Gastrocnemius medialis (tissue), 4 donors: ENCODE measurements around the gene PRCD.

ENCODE experiments used
- POLR2A ChIP-seq, 2 donors: fragments of 450-650 bp; IDR thresholded peaks; one replicate each; pipeline ENCODE4 v1.6.1; 2017; ENCODE audit warnings: antibody characterized with exemption in 2 of 2, mild to moderate bottlenecking in 2 of 2, moderate library complexity in 2 of 2
- TF ChIP-seq, protein P1 (sequence below), 5 experiments: fragments of 450-650 bp in 3 of 5; fragments of 200-600 bp in 2 of 5; sonication (generic) in 2 of 5; IDR thresholded peaks in 4 of 5; conservative IDR thresholded peaks in 1 of 5; 1 replicate in 4 of 5; 2 replicates in 1 of 5; pipeline ENCODE4 v1.5.1; 2016 to 2019; ENCODE audit warnings: antibody characterized with exemption in 5 of 5, mild to moderate bottlenecking in 3 of 5, moderate library complexity in 3 of 5

DNA sequence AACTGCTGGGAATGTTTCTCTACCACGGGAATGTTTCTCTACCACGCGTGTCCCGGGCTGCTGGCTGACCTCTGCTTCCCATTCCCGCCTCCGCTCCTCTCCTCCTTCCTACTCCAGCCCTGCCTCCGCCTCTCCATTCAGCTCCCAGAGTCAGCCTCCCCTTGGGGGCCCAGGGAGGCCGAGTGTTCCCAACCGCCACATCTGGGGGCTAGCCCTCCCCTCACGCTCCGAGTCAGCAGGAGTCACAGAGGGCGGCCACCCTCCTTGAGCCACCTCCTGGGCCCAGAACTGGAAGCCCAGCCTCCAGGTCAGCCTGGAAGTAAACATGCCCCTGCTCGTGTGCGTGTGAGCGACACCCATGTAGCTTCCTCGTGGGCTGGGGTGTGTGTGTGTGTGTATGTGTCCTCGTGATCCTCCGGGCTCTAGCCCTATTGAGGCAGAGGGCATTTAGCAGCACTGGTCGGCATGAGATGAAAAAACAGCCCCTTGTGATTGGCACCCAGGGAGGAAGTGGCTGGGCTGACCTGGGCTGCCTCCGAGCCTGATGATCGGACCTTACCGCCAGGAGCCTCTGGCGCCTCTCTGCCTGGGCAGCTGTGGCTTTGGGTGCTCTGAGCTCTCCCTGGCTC lies 9.6 kb upstream of the PRCD start:
- TF ChIP-seq, protein P1, sequence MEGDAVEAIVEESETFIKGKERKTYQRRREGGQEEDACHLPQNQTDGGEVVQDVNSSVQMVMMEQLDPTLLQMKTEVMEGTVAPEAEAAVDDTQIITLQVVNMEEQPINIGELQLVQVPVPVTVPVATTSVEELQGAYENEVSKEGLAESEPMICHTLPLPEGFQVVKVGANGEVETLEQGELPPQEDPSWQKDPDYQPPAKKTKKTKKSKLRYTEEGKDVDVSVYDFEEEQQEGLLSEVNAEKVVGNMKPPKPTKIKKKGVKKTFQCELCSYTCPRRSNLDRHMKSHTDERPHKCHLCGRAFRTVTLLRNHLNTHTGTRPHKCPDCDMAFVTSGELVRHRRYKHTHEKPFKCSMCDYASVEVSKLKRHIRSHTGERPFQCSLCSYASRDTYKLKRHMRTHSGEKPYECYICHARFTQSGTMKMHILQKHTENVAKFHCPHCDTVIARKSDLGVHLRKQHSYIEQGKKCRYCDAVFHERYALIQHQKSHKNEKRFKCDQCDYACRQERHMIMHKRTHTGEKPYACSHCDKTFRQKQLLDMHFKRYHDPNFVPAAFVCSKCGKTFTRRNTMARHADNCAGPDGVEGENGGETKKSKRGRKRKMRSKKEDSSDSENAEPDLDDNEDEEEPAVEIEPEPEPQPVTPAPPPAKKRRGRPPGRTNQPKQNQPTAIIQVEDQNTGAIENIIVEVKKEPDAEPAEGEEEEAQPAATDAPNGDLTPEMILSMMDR (IDR thresholded peaks at IDR 0.05 in 4 of 5, conservative IDR thresholded peaks at IDR 0.05 in 1 of 5): no peak
- peak in 1 of 2 donors; percentile 22 for TF ChIP-seq POLR2A (IDR thresholded peaks at IDR 0.05)
